Measurements from ENCODE around the gene PTCH2.

GRCh38 chr1:44776730-44777068 lies 66.4 kb downstream of the PTCH2 start:
- no peak for TF ChIP-seq POLR2A (IDR thresholded peaks at IDR 0.05; ENCODE audit: low read depth, low read length)
- TF ChIP-seq POLR2AphosphoS5 (IDR thresholded peaks at IDR 0.05; ENCODE audit: low read depth, low read length): no peak
- TF ChIP-seq TAF1 (IDR thresholded peaks at IDR 0.05; ENCODE audit: borderline replicate concordance, low read depth, low read length): no peak

Measured in GM12892 (cell line).